ENCODE data around the gene LENG9. TPM values are rescaled to one million over a fixed set of nuclear protein-coding genes. Genes with fewer than 3 reads are reported as not detected.
"Not testable (repeated sequence)": the region's sequence is repeated elsewhere in the genome, so short reads cannot be mapped to it uniquely, and the experiment has no call there.

The LENG9 gene
- total RNA-seq (10 to 100 TPM in 2 of 5 donors, 1 to 10 TPM in 3; 1.3 to 14.5 (median 3.5) TPM), polyA plus RNA-seq (1 to 10 TPM; 6.9 to 7.8 (median 7.3) TPM)
- long read RNA-seq, donor 1, transcript LENG9-203 (1 exons, 1,916 nt) = major isoform, 25 of 25 reads
- long read RNA-seq, donor 1, partial matches to known transcripts = 0 of 25 reads
- long read RNA-seq, donor 1, other reads (novel, unspliced or antisense) = 0 of 25 reads
- long read RNA-seq, donor 2, transcript LENG9-203 (1 exons, 1,916 nt) = major isoform, 39 of 188 reads
- long read RNA-seq, donor 2, partial matches to known transcripts = 110 of 188 reads
- long read RNA-seq, donor 2, other reads (novel, unspliced or antisense) = 39 of 188 reads
- long read RNA-seq, donor 3, transcript LENG9-203 (1 exons, 1,916 nt) = major isoform, 12 of 12 reads
- long read RNA-seq, donor 3, partial matches to known transcripts = 0 of 12 reads
- long read RNA-seq, donor 3, other reads (novel, unspliced or antisense) = 0 of 12 reads
- long read RNA-seq, donor 4, transcript LENG9-203 (1 exons, 1,916 nt) = major isoform, 7 of 7 reads
- long read RNA-seq, donor 4, partial matches to known transcripts = 0 of 7 reads
- long read RNA-seq, donor 4, other reads (novel, unspliced or antisense) = 0 of 7 reads
- long read RNA-seq, donor 5, transcript LENG9-203 (1 exons, 1,916 nt) = major isoform, 16 of 16 reads
- long read RNA-seq, donor 5, partial matches to known transcripts = 0 of 16 reads
- long read RNA-seq, donor 5, other reads (novel, unspliced or antisense) = 0 of 16 reads
- long read RNA-seq, donor 6, transcript LENG9-203 (1 exons, 1,916 nt) = major isoform, 37 of 37 reads
- long read RNA-seq, donor 6, partial matches to known transcripts = 0 of 37 reads
- long read RNA-seq, donor 6, other reads (novel, unspliced or antisense) = 0 of 37 reads
- long read RNA-seq, donor 7, transcript LENG9-203 (1 exons, 1,916 nt) = major isoform, 22 of 22 reads
- long read RNA-seq, donor 7, partial matches to known transcripts = 0 of 22 reads
- long read RNA-seq, donor 7, other reads (novel, unspliced or antisense) = 0 of 22 reads
- long read RNA-seq, donor 8, transcript LENG9-203 (1 exons, 1,916 nt) = major isoform, 29 of 29 reads
- long read RNA-seq, donor 8, partial matches to known transcripts = 0 of 29 reads
- long read RNA-seq, donor 8, other reads (novel, unspliced or antisense) = 0 of 29 reads
- long read RNA-seq, donor 9, transcript LENG9-203 (1 exons, 1,916 nt) = major isoform, 69 of 69 reads
- long read RNA-seq, donor 9, partial matches to known transcripts = 0 of 69 reads
- long read RNA-seq, donor 9, other reads (novel, unspliced or antisense) = 0 of 69 reads
- long read RNA-seq, donor 10, transcript LENG9-203 (1 exons, 1,916 nt) = major isoform, 12 of 12 reads
- long read RNA-seq, donor 10, partial matches to known transcripts = 0 of 12 reads
- long read RNA-seq, donor 10, other reads (novel, unspliced or antisense) = 0 of 12 reads

DNA sequence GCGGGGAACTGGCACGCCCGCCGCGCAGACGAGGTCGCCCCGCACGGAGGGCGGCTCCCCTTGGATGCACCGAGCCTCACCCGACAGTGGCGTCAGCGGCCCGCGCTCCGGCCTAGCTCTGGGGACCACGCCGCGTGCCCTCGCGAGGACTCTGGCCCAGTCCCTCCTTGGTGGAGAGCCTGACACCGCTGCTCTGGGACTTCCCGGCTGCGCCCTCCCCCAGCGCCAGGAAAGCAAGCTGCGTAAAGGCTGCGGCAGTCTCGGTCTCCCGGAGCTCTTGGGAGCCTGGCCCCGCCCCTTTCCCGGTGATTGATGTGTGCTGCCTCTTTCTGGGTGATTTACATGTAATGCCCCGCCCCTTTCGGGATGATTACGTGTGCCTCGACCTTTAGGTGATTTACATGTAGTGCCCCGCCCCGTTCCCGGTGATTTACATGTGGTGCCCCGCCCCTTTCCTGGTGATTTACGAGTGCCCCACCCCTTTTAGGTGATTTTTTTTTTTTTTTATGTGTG, at the start of gene LENG9:
Gene LENG9 (minus strand): TSS at position 248 of the 513 bp plus-strand sequence. CDS start 252 bp downstream, outside the sequence.
- Histone ChIP-seq H3K4me3 (peak within 1 kb of the TSS; percentile 46 to 70 (median 66)), H3K36me3 (peaks cover 25 to 38% (median 37%) of the 10 kb centered on the region in 4 donors), H3K27ac (peak within 1 kb of the TSS; percentile 98 to 99 (median 99)), H3K4me1 (peaks cover 32 to 79% (median 68%) of the 10 kb centered on the region in 4 donors), H3K27me3 (no peaks in the 10 kb centered on the region), H3K9me3 (no peaks in the 10 kb centered on the region)
- peak; percentile 99 to 100 for DNase-seq
- WGBS, 5 donors = 0 to 1% (median 0%) methylated on average over 14 to 41 of the region's 41 CpGs
- TF ChIP-seq, protein P1, sequence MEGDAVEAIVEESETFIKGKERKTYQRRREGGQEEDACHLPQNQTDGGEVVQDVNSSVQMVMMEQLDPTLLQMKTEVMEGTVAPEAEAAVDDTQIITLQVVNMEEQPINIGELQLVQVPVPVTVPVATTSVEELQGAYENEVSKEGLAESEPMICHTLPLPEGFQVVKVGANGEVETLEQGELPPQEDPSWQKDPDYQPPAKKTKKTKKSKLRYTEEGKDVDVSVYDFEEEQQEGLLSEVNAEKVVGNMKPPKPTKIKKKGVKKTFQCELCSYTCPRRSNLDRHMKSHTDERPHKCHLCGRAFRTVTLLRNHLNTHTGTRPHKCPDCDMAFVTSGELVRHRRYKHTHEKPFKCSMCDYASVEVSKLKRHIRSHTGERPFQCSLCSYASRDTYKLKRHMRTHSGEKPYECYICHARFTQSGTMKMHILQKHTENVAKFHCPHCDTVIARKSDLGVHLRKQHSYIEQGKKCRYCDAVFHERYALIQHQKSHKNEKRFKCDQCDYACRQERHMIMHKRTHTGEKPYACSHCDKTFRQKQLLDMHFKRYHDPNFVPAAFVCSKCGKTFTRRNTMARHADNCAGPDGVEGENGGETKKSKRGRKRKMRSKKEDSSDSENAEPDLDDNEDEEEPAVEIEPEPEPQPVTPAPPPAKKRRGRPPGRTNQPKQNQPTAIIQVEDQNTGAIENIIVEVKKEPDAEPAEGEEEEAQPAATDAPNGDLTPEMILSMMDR (IDR thresholded peaks at IDR 0.05) = no peak
- TF ChIP-seq EP300 (IDR thresholded peaks at IDR 0.05) (no peak), POLR2A (IDR thresholded peaks at IDR 0.05) (peak in 2 of 4 donors; percentile 80 to 83), POLR2AphosphoS5 (IDR thresholded peaks at IDR 0.05) (peak; percentile 87 to 98 (median 98))
- intact Hi-C loops (cut with DNase I; ENCODE audit: low total_unique reads) = no loop called here

DNA sequence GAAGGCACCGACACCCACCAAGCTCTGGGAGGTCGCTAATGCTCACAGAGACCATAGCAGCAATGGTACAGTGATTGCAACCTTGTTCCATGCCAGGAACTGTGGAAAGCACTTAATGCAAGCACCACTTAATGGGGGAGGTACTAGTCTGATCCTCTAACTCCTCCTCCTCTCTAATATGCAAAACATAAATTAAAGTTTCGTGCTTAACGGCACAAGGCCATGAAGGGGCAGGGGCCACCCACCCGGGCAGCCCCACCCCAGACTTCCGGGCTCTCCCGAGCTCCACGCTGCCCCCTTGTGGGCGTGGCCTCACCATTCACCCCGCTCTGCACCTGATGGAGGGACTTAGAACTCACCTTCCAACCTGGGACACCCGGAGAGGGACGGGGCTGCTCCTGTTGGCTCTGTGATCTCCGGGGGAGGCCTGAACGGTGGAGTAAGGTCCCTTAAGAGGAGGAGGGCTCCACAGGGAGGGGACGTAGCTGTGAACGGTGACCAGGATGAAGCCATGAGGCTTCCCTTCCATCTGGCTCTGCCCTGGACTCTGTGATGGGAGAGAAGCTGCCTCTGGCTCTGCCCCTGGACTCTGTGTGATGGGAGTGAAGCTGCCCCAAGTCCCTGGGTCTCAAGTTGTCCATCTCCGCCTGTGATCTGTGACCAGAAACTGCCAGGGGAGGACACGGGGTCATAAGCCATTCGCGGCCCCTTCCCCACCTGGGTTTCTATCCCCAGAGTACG, 45.8 kb upstream of the LENG9 start:
- H3K27ac ChIP-seq; DNase-seq; H3K9me3 ChIP-seq; intact Hi-C loops (cut with DNase I; ENCODE audit: low total_unique reads); H3K36me3 ChIP-seq; H3K4me1 ChIP-seq; H3K4me3 ChIP-seq: not testable (repeated sequence)
- peaks cover 0 to 37% (median 3%) of the 10 kb centered on the region in 3 donors for H3K27me3 ChIP-seq
- WGBS, 5 donors = 9 to 64% (median 49%) methylated on average over 6 to 9 of the region's 21 CpGs

- DNase-seq; H3K4me3 ChIP-seq; intact Hi-C loops (cut with DNase I; ENCODE audit: low total_unique reads); H3K9me3 ChIP-seq; H3K4me1 ChIP-seq; H3K36me3 ChIP-seq; H3K27ac ChIP-seq: not testable (repeated sequence)
- H3K27me3 ChIP-seq = peaks cover 0 to 38% (median 3%) of the 10 kb centered on the region in 3 donors
- 58 to 80% (median 64%) methylated on average over 2 of the region's 3 CpGs for WGBS, 5 donors
Observed at GRCh38 chr19:54508487-54508886, 44.9 kb upstream of the LENG9 start.

- TF ChIP-seq POLR2A (IDR thresholded peaks at IDR 0.05) = no peak
- TF ChIP-seq POLR2AphosphoS5 (IDR thresholded peaks at IDR 0.05) = no peak
- TF ChIP-seq, protein P1 (IDR thresholded peaks at IDR 0.05) = no peak
- TF ChIP-seq EP300 (IDR thresholded peaks at IDR 0.05) = no peak
- DNase-seq = no peak
- Histone ChIP-seq H3K4me1 (peaks cover 0 to 4% (median 0%) of the 10 kb centered on the region in 4 donors), H3K27me3 (peaks cover 0 to 40% (median 3%) of the 10 kb centered on the region in 3 donors), H3K9me3 (no peaks in the 10 kb centered on the region), H3K36me3 (no peaks in the 10 kb centered on the region), H3K27ac (no peak overlapping the region), H3K4me3 (no peak overlapping the region)
- 57 to 67% (median 63%) methylated on average over 12 of the region's 12 CpGs for WGBS, 5 donors
- intact Hi-C loops (cut with DNase I; ENCODE audit: low total_unique reads) = no loop called here
Observed at GRCh38 chr19:54507824-54508223, 44.2 kb upstream of the LENG9 start.

GRCh38 chr19:54507038-54507717, 43.6 kb upstream of the LENG9 start:
- 60 to 62% (median 61%) methylated on average over 9 to 11 of the region's 15 CpGs; no CpG with 5 or more reads in 1 of the 5 donors for WGBS, 5 donors
- H3K4me3 ChIP-seq; intact Hi-C loops (cut with DNase I; ENCODE audit: low total_unique reads); H3K27ac ChIP-seq; H3K9me3 ChIP-seq; H3K4me1 ChIP-seq; H3K36me3 ChIP-seq; DNase-seq: not testable (repeated sequence)
- H3K27me3 ChIP-seq = peaks cover 0 to 40% (median 3%) of the 10 kb centered on the region in 3 donors

All from stomach (tissue), 19 donors.